Dermis blood vessel endothelial cell (primary cell): ENCODE data around the gene PHC2. TPM values are rescaled to one million over a fixed set of nuclear protein-coding genes. Genes with fewer than 3 reads are reported as not detected.

ENCODE experiments used
- DNase-seq: peaks from one replicate; pipeline ENCODE4 v3.0.0; 2010
- total RNA-seq: library from RNA; depleted of rRNA; stranded (reverse); fragments of >200 nt; gene quantifications from 2 replicates; pipeline ENCODE4 v1.2.3, GENCODE V29; 2014

PHC2 gene
- total RNA-seq, 1 donor from 2014 or later: 88.5 TPM

DNA sequence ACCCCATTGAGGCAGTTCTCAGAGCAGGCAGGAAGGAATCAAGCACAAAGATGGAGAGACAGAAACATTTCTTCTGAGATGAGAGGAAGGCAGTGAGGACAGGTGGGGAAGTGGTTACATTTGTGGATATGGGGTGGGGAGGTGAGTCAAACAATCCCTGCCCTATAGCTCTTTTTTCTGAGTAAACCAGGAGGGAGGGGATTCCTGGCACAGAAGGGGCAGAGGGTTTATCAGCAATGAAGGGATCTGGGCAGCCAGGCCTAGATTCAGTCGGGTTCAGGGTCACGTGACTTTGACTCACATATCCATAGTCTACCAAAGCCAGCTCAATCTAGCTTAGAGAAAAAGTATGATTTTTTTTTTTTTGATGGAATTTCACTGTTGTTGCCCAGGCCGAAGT is 15.7 kb upstream of the PHC2 start:
- DNase-seq: no peak

GRCh38 chr1:33445108-33445507 is 14.2 kb upstream of the PHC2 start:
- no peak for DNase-seq

DNA sequence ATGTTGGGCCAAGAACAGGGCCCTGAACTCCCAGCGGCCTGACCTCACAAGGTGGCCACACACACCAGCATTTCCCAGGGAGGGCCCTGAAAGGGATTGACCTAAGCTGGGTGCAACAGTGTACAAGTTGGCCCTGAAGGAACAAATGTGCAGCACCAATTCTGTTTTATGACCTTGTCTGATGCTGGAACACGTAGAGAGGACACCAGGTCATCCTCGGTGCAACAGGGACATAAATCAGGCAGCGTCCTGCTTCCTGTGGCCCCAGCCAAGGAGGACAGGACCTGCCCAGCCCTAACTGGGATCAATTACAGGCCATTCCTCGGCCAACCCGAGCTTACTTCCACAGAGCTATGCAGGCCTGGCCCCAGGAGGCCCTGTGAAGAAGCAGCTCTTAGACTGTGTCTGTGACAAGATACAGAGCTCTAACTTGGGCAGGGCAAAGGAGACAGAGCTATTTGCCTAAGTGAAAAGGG is 12.8 kb upstream of the PHC2 start:
- no peak for DNase-seq

DNA sequence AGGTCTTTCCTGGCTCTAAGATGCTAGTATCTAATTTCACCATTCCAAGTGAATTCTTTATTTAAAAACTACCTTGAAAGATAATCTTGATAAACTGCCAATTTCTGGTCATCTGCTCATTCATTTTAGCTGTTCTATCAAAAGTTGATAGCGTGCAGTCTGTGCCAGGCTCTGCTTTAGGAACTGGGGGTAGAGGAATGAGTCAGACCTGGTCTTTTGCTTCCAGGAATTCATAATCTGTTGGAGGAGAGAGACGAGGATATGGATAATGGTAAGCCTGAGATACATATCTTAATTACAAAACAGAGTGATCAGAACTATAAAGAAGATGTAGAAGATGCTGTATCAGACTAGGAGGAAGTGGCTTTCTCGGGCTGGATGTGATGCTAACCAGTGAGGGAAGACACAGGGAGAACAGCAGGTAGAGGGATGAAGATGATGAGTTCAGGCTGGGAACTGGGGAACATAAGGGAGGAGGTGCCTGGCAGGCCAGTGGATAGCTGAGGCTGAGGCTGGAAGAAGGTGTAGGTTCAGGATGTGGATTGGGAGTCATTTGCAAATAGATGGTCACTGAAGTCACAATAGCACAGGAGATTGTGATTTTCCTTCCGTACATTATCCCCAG is 12.3 kb upstream of the PHC2 start:
- peak; percentile 77 for DNase-seq

- DNase-seq: no peak
Measured at GRCh38 chr1:33442141-33442540, 11.2 kb upstream of the PHC2 start.

DNA sequence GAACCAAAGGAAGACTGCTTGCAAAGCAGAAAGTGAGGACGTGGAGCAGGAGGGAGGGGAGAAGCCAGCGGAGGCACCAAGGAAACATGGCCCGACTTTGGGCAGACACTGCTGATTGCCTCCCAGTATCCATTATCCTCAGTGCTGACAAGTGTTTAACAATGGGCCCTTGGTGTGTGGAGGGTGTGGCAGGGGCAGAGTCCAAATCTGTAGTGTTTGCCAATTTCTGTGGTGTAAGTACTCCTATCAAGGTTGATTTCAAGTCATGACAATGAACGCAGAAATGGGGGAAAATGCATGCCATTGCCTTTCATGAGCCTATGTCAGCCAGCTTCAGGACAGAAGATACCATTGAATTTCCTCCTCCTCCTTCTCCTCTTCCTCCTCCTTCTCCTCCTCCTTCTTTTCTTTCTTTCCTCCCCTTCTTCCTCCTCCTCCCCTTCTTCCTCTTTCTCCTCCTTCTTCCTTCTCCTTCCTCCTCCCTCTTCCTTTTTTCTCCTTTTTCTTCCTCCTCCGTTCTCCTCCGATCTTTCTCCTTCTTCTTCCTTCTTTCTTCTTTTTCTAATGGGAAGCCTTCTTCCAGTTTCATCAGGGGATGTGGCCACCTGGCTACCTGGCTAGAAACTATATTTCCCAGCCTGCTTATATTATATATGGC is 10.3 kb upstream of the PHC2 start:
- no peak for DNase-seq

- DNase-seq: no peak
Measured at GRCh38 chr1:33439662-33440061, 8.8 kb upstream of the PHC2 start.

GRCh38 chr1:33438364-33439160 is 7.7 kb upstream of the PHC2 start:
- no peak for DNase-seq

DNA sequence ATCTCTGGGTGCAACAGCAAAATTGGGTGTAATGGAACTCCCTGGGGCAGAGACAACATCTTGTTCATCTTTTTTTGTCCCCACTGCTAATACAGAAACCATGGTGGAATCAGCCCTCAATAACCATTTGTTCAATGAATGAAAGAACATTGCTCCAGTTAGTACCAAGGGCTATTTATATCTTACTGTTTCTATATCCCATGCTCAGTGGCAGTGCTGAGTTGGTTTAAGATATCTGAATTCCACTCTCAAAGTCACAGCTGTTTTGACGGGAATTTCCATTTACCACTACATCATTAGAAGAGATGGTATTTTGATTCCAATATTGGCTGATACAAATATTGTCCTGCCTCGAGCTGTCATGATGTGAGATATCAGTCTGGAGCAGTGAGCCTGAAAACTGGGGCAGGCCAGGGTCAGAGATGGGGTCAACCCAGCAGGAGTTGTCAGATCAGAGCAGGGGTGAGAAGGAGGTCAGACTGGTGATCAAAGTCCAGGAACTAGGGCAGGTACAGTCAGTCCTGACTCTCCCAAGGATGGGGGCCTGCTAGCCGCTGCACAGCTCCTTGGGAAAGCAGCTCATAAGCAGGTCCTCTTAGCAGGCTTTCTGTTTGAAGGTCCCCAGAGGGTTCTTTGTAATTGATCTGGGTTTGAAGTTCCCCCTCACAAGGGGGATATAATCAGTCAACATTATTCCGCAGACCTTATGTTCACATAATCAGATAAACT is 5.8 kb upstream of the PHC2 start:
- DNase-seq: no peak

DNA sequence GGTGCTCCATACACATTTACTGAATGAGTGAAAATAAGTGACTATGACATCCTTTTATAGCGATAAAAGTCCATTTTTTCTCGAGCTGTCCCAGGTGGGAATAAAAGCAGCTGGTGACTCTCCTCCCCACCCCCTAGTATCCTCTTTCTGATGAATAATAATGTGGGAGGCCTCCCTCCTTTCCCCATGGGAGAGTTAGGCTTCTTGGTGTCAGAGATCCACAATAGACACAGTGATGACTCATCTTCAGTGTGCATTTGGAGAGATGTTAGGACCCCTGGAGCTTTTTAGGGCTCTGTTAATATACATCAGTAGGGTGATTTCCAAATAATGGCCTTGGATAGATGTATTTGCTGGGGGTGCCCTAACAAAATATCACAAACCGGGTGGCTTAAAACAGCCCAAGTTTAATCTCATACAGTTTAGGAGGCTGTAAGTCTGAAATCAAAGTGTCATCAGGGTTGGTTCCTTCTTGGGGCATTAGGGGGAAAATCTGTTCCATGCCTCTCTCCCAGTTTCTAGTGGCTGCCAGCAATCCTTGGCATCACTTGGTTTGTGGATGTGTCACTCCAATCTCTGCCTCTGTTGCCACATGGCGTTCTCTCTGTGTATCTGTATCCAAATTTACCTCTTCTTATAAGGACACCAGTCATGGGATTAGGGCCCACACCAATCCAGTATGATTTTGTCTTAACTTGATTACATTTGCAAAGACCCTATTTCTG is 4.4 kb upstream of the PHC2 start:
- DNase-seq: peak; percentile 13

- no peak for DNase-seq
Measured at GRCh38 chr1:33434363-33434750, 3.5 kb upstream of the PHC2 start.

GRCh38 chr1:33433509-33434362 is 2.8 kb upstream of the PHC2 start:
- DNase-seq: peak; percentile 91

DNA sequence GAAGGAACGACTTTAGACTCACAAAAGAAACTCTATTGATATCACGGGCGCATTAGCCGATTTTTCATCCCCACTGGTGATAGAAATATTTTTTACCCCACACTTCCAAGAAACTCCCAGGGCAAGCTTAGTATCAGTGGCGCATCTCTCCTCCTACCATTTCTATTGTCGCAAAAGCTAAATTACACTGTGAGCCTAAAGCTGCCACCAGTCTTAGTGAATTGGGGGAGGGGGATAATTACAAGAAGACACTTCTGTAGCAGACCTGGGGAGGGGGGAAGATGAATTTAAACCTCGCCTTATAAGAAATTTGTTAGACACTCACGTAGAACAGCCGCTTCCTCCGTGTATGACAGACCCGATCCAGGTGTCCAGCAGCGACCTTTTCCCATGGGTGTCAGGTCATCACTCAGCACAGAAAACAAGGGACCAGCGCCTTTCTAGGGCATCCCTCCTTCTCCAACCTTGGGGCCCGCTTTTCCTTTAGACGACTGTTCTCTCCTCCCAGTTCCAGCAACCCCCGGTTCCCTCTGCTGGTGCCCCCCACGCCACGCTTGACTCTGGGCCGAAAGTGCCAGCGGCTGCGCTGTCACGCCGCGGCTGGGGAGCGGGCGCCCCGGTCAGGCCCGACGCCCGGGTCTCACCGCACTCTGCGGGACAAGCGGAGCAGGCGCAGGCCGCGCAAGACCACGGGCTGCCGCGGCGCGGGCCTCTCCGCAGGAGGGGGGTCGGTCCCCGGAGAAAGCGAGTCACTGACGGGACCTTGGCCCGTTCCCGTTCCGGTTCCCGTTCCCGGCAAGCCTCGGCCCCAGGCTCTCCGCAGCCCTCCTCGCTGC is 821 bp downstream of the PHC2 start:
- DNase-seq: peak; percentile 39

DNA sequence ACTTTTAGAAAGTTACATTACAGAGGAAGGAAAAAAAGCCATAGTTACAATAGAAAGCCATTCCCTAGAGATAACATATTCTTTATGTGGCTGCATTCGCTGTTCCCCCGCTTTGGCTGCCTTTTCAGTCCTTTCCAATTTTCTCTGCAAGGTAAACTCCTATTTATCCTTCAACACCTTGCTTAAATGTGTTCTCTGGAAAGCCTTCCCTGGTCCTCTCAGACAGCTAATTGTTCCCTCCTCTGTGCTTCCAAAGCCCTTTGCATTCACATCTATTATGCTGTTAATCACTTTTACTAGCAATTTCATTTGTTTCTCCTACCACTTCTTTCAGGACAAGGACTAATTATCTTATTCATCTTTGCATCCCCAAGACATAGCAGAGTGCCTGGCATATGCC is 1.6 kb downstream of the PHC2 start:
- DNase-seq: no peak

DNA sequence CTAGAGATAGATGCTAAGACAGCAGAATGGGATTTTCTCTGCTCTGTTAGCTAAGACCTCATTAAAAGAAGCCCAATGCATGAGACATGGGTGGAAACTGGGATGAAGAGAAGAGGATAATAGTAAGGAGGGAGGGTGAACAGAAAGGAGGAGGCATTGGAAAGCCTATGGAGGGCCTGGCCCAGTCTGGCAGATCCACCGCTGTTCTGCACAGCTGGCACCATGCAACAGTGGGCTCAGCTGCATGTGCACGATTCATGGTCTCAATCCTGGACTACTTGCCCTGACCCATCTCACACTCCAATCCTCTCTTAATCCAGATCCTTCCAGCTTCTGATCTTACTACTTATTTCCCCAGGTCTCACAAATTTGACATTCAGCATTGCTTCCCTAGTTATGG is 2.2 kb downstream of the PHC2 start:
- DNase-seq: no peak

- no peak for DNase-seq
Measured at GRCh38 chr1:33426916-33427315, 4.0 kb downstream of the PHC2 start.

GRCh38 chr1:33425900-33426299 is 5.0 kb downstream of the PHC2 start:
- DNase-seq: no peak

DNA sequence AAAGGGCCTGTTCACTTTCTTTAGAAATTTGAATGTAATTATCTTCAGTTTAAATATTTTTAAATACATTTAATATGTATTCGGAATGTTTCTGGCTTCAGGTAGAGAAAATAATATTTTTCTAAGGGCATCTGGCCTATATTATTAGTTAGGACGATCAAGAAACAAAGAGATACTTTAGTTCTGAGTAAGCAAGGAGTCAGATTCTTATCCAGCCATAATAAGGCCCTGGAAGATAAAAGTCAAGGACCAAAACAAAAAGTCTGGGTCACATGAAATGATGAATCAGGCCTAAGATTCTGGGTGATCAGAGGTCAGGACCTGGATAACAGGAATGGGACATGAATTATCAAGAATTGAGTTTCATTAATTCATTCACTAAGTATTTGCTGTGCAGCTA is 6.3 kb downstream of the PHC2 start:
- DNase-seq: no peak

GRCh38 chr1:33424205-33424604 is 6.7 kb downstream of the PHC2 start:
- DNase-seq: peak; percentile 14
